Mammary epithelial cell (primary cell): ENCODE data around the gene MYMK.

Experiments
- CTCF ChIP-seq, 2 donors: IDR thresholded peaks in 1 of 2; conservative IDR thresholded peaks in 1 of 2; 2 replicates each; pipeline ENCODE4 v1.5.1; 2011 to 2012; ENCODE audit warnings: inconsistent platforms in 2 of 2, low read length in 2 of 2, mild to moderate bottlenecking in 2 of 2, control low read depth in 1 of 2, low read depth in 1 of 2; ENCODE audit not compliant: insufficient read depth in 1 of 2; ENCODE audit errors: extremely low read depth in 1 of 2
- EZH2 ChIP-seq: IDR thresholded peaks from 2 replicates; pipeline ENCODE4 v1.6.1; 2012; ENCODE audit warnings: low read length, inconsistent platforms, borderline replicate concordance

GRCh38 chr9:133490201-133490681, 34.5 kb downstream of the MYMK start:
- TF ChIP-seq CTCF (conservative IDR thresholded peaks at IDR 0.05 in 1 of 2, IDR thresholded peaks at IDR 0.05 in 1 of 2; ENCODE audit: extremely low read depth in 1 of 2, insufficient read depth in 1 of 2, low read depth in 1 of 2, low read length in 2 of 2) = no peak
- no peak for TF ChIP-seq EZH2
